SKM-1 (cell line): ENCODE results near the gene EIF4EBP2.

ENCODE experiments used
- DNase-seq: peaks from one replicate; lab custom pipeline; 2025; ENCODE audit not compliant: unreplicated experiment; lab: John Stamatoyannopoulos, UW

Gene EIF4EBP2

GRCh38 chr10:70430493-70431445 lies 26.8 kb downstream of the EIF4EBP2 start:
- DNase-seq = no peak

DNA sequence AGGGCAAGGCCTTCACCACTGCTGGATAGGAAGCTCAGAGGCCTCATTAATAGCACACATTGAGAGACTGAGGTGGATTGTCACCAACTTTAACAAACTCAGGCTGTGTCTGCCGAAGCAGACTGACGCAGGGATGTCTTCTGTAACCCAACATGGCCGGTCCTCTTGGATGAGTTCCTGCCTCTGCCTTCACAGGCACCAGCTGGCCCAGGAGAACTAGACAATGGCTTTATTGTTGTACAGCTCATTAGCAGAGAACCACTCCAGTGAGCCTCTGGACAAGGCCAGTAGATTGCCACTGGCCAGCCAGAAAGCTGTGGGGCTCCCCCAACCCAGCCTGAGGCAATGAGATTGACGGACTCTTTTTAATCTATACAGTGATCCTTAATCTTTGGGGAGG lies 28.2 kb downstream of the EIF4EBP2 start:
- no peak for DNase-seq

- DNase-seq = no peak
Observed at GRCh38 chr10:70432561-70433263, 28.8 kb downstream of the EIF4EBP2 start.

DNA sequence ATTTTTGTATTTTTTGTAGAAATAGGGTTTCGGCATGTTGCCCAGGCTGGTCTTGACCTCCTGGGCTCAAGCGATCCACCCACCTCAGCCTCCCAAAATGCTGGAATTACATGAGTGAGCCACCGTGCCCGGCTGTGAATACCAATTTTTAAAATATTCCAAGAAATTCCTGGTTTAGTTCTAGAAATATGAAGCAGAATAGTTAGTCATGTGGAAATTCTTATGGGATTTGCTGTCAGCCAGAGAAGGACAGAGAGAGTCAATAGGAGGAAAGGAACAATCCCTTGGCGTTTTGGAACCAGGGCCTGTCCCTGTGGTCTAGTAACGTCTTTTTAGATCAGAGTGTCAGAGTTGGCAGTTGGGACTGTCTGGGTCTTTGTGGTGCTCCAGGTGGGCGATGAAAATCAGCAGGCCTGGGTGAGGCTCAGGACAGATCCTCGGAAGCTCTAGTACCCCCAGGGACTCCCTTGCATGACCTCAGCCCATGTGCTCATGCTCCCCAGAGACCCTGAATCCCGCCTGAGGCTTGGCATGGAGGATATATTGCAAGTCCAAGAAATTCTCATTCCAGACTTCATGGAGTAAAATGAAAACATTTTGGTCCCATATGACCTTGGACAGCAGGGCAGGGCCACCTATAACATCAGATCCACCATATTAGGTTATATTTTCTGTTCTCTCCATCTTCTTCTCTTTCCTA lies 29.8 kb downstream of the EIF4EBP2 start:
- no peak for DNase-seq

DNA sequence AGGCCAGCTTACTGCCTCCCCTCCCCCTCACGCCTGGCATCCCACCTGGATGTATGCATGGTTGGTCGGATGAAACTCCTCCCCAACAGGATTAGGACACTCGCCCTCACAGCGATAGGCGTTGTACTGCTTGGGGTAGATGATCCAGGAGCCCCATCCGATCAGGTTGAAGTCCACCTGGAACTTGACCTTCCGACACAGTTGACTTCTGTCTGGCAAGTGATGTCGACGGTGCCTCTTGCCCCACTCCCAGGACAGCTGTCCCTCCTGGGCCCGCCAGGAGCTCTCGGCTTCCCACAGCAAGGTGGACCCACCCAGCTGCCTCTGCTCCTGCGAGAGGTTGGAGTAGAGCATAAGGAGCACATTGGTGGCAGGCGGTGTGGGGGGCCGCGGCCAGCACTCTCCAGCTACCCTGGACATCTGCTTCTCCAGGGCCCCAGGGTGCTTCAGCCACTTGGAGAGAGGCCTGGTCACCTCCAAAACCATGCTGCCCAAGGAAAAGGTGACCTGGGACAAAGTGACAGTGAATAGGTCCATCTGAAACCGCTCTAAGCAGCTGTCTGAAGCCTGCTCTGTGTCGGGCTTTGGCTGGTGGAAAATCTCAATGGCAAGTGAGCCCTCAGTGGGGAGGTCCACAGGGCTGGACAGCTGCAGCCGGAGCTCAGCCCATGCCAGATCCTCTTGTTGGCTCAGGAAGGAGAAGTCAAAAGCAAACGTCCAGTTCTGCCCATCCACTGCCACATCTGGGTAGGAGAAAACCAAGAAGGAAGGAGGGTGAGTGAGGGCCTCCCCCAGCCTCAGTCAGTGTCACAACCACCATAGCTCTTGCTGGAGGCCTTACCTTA lies 31.5 kb downstream of the EIF4EBP2 start:
- DNase-seq = no peak

- no peak for DNase-seq
Observed at GRCh38 chr10:70437721-70438120, 33.8 kb downstream of the EIF4EBP2 start.

DNA sequence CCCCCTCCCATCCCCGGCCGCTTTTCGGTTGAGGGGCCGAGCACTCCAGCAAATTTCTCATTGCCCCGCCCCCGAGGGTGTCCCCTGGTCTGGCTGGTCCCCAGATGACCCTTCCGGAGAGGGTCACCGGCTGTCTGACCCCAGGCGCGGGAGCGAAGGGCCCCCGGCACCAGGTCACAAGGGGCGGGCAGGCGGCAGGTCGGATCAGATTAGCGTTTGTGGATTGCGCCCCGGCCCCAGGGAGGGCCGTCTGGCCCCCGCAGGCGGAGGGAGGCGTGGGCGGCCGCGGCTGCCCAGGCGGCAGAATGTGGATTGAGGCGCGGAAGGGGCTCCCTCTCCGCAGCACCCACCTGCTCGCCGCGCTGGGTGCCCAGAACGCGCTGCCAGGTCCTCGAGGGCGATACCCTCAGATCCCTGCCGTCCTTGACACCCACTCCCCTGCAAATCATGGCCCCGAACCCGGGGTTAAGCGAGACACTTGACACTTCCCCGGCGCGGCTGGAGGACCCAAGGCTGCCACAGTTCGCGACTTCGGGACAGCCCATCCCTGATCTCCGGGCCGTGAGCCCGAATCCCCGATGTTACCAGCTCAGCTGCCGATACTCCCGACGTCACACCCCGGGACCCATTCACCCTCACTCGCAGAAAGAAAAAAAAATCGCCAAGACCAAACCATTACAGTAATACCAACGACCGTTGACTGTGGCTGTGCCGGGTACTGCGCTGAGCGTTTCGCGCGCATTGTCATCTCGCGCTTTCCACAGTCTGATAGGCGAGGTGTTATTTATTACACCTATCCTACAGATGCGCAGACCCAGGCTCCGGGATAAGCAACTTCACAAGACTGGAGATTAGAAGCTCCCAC lies 36.6 kb downstream of the EIF4EBP2 start:
- no peak for DNase-seq

DNA sequence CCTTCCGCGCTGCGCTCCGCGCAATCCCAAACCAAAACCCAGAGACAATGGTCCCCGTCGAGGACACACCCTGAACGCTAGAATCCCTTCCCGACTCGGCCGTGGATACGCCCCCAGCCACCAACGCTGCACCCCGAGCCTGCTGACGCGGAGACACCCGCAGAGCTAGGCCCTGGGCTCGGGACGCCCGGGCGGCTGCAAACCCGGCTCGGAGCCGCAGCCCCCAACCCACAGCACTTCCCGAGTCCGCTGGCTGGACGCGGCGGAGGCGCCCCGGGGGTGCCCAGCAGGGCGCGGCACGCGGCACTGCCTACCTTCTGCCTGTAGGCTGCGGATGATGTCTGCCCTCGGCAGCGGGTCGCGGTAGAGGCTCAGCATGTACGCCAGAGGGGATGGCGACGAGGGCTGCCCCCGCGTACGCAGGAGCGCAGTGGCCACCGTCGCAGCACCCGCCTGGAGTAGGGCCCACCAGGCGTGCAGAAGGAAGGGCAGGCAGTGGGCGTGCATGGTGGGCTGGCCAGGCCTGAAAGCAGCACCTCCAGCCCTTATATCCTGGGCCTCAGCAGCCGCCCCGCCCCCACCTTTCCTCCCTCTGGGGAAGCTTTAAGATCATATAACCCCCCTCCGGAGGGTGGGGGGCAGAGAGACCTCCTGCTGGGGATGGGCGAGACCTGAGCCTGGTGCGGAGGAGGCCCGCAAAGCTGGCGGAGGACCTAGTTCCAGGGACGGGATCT lies 37.4 kb downstream of the EIF4EBP2 start, which contains the start of gene NODAL:
Gene NODAL, minus strand, starts transcription at position 521 of the 734 bp plus-strand sequence. Its CDS starts 14 bp downstream, at position 507.
- no peak for DNase-seq

GRCh38 chr10:70441895-70442309 lies 38.0 kb downstream of the EIF4EBP2 start:
- no peak for DNase-seq

DNA sequence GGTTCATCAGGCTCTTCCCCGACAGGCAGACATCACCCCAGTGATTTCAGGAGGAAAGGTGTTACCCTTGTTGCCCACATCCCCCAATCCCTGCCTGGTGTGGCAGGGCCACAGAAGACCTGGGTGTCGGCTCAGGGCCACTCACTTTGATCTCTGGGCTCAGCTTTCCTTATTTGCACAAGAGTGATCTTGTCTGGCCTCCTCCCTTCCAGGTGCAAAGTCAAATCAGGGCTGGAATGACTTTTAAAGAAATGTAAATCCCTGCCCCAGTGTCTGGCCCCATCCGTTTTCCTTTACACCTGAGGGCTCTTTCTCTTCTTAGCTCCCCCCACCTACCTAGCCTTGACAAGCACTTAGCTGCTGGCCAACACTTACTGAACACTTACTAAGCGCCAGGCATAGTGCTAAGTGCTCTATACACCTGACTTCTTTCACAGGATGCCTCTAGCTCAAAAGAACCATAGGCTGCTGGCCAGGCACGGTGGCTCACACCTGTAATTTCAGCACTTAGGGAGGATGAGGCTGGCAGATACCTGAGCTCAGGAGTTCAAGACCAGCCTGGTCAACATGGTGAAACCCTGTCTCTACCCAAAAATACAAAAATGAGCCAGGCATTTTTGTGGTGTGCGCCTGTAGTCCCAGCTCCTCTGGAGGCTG lies 38.5 kb downstream of the EIF4EBP2 start:
- DNase-seq = no peak

- no peak for DNase-seq
Observed at GRCh38 chr10:70444744-70445143, 40.8 kb downstream of the EIF4EBP2 start.

DNA sequence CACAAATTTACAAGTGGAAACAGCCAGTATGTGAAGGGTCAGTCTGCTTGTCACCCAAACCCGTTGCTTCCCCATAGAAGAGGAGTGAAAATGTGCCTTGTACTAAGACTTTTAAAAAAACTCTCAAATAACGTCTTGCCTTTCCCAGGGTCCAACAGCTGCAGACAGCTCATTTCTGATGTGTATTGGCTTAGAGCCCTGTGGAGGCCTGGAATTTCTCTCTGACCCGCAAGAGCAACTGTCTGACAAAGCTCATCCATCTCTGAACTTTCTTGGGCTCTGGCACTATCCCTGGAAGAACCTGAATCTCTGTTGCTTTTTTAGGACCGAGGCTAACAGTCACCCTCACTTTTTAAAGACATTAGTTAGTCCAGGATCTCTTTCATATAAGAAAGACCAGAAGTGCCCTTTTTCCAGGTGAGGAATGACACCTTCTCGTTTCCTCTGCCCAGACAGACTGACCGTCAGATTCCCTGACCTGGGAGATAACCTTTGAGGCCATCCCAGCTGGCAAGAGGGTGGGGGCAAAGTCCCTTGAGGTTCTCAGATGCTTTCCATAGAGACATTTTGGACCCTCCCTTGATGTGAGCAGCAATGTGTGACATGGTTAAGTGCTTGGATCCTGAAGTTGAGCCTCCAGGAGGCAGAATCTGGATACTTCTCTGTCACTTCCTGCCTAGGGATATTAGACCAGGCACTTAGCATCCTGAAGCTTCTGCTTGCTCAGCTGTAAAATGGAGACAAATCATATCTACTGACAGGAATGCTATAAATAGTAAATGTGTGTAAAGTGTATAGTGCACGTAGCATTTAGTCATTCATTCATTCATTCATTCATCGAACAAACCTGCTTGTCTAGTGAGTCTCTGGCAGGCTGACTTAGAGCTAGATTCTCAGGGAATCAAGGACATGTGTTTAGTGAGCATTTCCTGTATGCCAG lies 42.0 kb downstream of the EIF4EBP2 start:
- DNase-seq = no peak

- no peak for DNase-seq
Observed at GRCh38 chr10:70448236-70448635, 44.3 kb downstream of the EIF4EBP2 start.

DNA sequence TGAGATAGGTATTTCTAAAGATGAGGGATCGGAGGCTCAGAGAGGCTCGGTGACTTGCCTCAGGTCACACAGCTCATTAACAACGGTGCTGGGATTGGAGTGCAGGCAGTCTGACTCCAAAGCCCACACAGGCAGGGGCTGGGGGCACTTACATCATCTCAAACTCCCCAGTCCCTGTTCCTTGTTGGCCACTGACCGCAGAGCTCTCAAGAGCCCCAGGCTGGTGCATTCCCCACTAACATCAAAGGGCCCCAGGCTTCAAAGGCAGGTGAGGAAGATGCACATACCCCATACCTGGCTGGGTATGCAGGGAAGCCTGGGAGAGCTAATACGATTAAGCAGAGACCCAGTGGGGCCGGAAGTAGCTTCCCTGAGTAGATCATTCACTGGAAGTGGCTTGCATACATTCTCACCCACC lies 51.3 kb downstream of the EIF4EBP2 start:
- no peak for DNase-seq

- no peak for DNase-seq
Observed at GRCh38 chr10:70456164-70456563, 52.2 kb downstream of the EIF4EBP2 start.

GRCh38 chr10:70457759-70458305 lies 53.9 kb downstream of the EIF4EBP2 start:
- DNase-seq = no peak
